ENCODE measurements around the gene OR52N1. TPM values are rescaled to one million over a fixed set of nuclear protein-coding genes. Genes with fewer than 3 reads are reported as not detected.

The OR52N1 gene
- total RNA-seq, 4 donors from 2014 or later = not detected

DNA sequence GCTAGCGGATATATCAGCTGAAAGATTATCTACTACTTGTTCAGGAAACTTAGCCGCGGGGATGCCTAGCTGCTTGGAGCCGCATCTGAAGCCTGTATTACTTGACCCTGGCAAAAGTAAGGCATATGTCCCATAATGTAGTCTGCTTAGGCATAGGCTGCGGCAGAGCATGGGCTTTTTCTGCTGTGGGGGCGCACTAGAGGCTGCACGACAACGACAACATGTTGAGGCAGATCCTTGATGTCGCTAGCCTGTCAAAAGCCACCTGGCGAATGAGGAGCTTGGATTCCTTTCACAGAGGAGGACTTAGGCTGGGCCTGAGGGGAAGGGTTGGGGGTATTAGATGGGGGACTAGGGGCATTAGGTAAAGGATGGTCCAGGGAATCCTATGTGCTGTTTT lies 16.5 kb upstream of the OR52N1 start:
- no peak for DNase-seq (ENCODE audit: extremely low spot score)
- 78% methylated on average over 5 of the region's 10 CpGs for WGBS
- H3K27ac ChIP-seq (replicated peaks in 1 of 4) = no peak overlapping the region
- TF ChIP-seq POLR2AphosphoS5 (IDR thresholded peaks at IDR 0.05) = no peak
- TF ChIP-seq EP300 (IDR thresholded peaks at IDR 0.05) = no peak
- TF ChIP-seq POLR2A (IDR thresholded peaks at IDR 0.05; ENCODE audit: low read depth) = no peak
- TF ChIP-seq, protein P1, sequence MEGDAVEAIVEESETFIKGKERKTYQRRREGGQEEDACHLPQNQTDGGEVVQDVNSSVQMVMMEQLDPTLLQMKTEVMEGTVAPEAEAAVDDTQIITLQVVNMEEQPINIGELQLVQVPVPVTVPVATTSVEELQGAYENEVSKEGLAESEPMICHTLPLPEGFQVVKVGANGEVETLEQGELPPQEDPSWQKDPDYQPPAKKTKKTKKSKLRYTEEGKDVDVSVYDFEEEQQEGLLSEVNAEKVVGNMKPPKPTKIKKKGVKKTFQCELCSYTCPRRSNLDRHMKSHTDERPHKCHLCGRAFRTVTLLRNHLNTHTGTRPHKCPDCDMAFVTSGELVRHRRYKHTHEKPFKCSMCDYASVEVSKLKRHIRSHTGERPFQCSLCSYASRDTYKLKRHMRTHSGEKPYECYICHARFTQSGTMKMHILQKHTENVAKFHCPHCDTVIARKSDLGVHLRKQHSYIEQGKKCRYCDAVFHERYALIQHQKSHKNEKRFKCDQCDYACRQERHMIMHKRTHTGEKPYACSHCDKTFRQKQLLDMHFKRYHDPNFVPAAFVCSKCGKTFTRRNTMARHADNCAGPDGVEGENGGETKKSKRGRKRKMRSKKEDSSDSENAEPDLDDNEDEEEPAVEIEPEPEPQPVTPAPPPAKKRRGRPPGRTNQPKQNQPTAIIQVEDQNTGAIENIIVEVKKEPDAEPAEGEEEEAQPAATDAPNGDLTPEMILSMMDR (IDR thresholded peaks at IDR 0.05) = no peak
- intact Hi-C loops (cut with DNase I) = loop anchor here (5.0 to 10.0 kb wide), 3 partner anchors 123 to 685 kb away; partner anchors contain the start of genes TRIM22 and TRIM5
- H3K4me3 ChIP-seq = no peak overlapping the region
- H3K4me1 ChIP-seq = peaks cover 0 to 11% (median 10%) of the 10 kb centered on the region in 4 donors
- no peaks in the 10 kb centered on the region for H3K36me3 ChIP-seq
- peaks cover 0 to 9% (median 0%) of the 10 kb centered on the region in 4 donors for H3K27me3 ChIP-seq
- peaks cover 0 to 3% (median 0%) of the 10 kb centered on the region in 4 donors for H3K9me3 ChIP-seq

DNA sequence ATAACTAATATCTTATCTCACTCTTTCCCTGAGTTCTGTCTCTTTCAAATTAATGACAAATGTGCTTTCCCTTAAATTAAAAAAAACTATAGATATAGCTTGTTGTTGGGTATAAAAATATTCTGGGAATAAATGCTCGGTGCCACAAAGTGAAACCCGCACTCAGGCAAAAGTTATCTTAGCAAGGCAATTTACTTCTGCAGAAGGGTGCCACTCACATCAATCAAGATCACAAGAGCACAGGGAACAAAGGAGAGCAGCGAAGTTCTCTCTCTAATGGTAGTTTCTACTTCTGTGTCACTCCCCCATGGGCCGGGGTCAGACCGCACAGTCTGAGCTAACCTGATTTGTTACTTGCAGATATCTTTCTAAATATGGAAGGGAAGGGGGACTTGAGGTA lies 12.9 kb upstream of the OR52N1 start:
- Histone ChIP-seq H3K9me3 (peaks cover 0 to 3% (median 0%) of the 10 kb centered on the region in 4 donors), H3K4me1 (peaks cover 0 to 9% (median 8%) of the 10 kb centered on the region in 4 donors), H3K36me3 (no peaks in the 10 kb centered on the region), H3K27ac (replicated peaks in 1 of 4) (no peak overlapping the region), H3K27me3 (peaks cover 0 to 5% (median 0%) of the 10 kb centered on the region in 4 donors), H3K4me3 (no peak overlapping the region)
- TF ChIP-seq POLR2AphosphoS5 (IDR thresholded peaks at IDR 0.05) (no peak), POLR2A (IDR thresholded peaks at IDR 0.05; ENCODE audit: low read depth) (no peak), EP300 (IDR thresholded peaks at IDR 0.05) (no peak)
- TF ChIP-seq, protein P1 (IDR thresholded peaks at IDR 0.05) = no peak
- intact Hi-C loops (cut with DNase I) = loop anchor here (10.0 kb wide), 2 partner anchors 119 to 199 kb away; partner anchors contain the start of genes TRIM22 and TRIM5
- WGBS = 80% methylated on average over 5 of the region's 5 CpGs
- DNase-seq (ENCODE audit: extremely low spot score) = no peak

DNA sequence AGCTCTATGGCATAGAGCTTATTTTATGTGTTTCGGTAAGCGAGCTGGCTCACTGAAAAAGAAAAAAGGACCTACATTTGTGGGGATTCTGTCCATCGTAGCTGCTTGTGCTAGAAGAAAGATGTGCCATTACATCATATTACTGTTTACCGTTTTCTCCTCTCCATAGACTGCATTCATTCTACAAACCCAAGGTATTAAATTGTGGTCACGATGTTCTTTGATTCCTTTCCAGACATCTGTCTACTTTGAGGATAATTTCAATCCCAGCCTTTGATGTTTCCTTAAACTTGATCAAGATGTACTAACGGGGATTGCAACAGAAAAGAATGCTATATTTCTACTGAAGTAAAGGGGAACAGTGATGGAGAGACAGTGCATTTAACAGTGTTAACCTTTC lies 5.5 kb upstream of the OR52N1 start:
- Histone ChIP-seq H3K4me1 (no peaks in the 10 kb centered on the region), H3K36me3 (no peaks in the 10 kb centered on the region), H3K27me3 (no peaks in the 10 kb centered on the region), H3K4me3 (no peak overlapping the region), H3K27ac (replicated peaks in 1 of 4) (no peak overlapping the region), H3K9me3 (peaks cover 0 to 4% (median 0%) of the 10 kb centered on the region in 4 donors)
- DNase-seq (ENCODE audit: extremely low spot score) = no peak
- intact Hi-C loops (cut with DNase I) = no loop called here
- TF ChIP-seq EP300 (IDR thresholded peaks at IDR 0.05) (no peak), POLR2A (IDR thresholded peaks at IDR 0.05; ENCODE audit: low read depth) (no peak), POLR2AphosphoS5 (IDR thresholded peaks at IDR 0.05) (no peak)
- TF ChIP-seq, protein P1 (IDR thresholded peaks at IDR 0.05) = no peak
- WGBS = 78% methylated on average over 6 of the region's 6 CpGs

DNA sequence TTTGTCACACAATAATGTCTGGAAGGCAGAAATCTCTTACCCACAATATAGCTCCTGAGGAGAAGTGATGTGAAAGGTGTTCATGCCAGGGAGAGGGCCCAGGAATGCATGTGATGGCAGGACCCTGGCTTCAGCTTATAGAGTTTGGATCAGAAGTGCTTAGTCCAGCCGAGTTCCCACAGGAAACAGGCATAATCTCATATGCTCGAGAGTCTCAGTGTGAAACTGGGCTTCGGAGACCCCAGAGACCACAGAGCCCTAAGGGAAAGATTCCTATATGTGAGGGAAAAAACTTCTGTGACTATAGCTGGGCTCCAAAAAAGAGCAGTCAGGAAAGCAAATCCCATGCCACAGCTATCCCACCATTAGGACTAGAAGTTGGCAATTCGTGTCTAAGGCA lies 7.8 kb downstream of the OR52N1 start, which contains the start of gene OR52N5:
Gene OR52N5, minus strand, starts transcription at position 101 of the 400 bp plus-strand sequence. CDS start 4,721 bp downstream, outside the sequence.
- Histone ChIP-seq H3K9me3 (no peaks in the 10 kb centered on the region), H3K36me3 (no peaks in the 10 kb centered on the region), H3K4me1 (no peaks in the 10 kb centered on the region), H3K4me3 (no peak within 1 kb of the TSS), H3K27ac (replicated peaks in 1 of 4) (no peak within 1 kb of the TSS), H3K27me3 (no peaks in the 10 kb centered on the region)
- 37% methylated on average over 4 of the region's 4 CpGs for WGBS
- no peak for DNase-seq (ENCODE audit: extremely low spot score)
- intact Hi-C loops (cut with DNase I) = no loop called here
- TF ChIP-seq, protein P1 (IDR thresholded peaks at IDR 0.05) = no peak
- TF ChIP-seq POLR2AphosphoS5 (IDR thresholded peaks at IDR 0.05) (no peak), EP300 (IDR thresholded peaks at IDR 0.05) (no peak), POLR2A (IDR thresholded peaks at IDR 0.05; ENCODE audit: low read depth) (no peak)

DNA sequence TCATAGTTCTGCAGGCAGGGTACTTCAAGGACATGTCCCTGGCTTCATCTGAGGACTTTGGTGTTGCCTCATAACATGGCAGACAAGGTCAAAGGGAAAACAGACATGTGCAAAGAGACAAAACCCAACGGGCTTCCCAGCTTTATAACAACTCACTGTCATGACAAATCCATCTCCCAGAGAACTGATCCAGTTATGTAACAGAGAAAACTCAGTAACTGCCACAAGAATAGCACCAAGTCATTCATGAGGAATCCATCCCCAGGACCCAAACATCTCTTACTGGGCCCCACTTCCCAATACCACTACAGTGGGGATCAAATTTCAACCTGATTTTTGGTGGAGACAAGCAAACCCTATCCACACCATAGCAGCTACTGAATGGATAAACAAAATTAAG lies 24.0 kb downstream of the OR52N1 start:
- no peaks in the 10 kb centered on the region for H3K9me3 ChIP-seq
- no peak overlapping the region for H3K4me3 ChIP-seq
- intact Hi-C loops (cut with DNase I) = no loop called here
- DNase-seq (ENCODE audit: extremely low spot score) = no peak
- no peaks in the 10 kb centered on the region for H3K36me3 ChIP-seq
- no CpG with 5 or more reads among the region's 1 CpG for WGBS
- H3K27ac ChIP-seq (replicated peaks in 1 of 4) = no peak overlapping the region
- H3K27me3 ChIP-seq = no peaks in the 10 kb centered on the region
- H3K4me1 ChIP-seq = no peaks in the 10 kb centered on the region
- no peak for TF ChIP-seq POLR2A (IDR thresholded peaks at IDR 0.05; ENCODE audit: low read depth)
- no peak for TF ChIP-seq EP300 (IDR thresholded peaks at IDR 0.05)
- TF ChIP-seq, protein P1 (IDR thresholded peaks at IDR 0.05) = no peak
- no peak for TF ChIP-seq POLR2AphosphoS5 (IDR thresholded peaks at IDR 0.05)
